GM18519 (cell line): Measurements from ENCODE around the gene SUGP1.
A peak's percentile ranks its signal among the peaks of the same experiment; 100 is the strongest.
"Not testable (repeated sequence)": the region's sequence is repeated elsewhere in the genome, so short reads cannot be mapped to it uniquely, and the experiment has no call there.

Source experiments
- ATAC-seq: cut with Tn5 transposase; IDR thresholded peaks from one replicate; pipeline ENCODE4 v1.9.1; 2021; ENCODE audit warnings: mild to moderate bottlenecking, moderate library complexity; ENCODE audit not compliant: unreplicated experiment, low FRiP score

The SUGP1 gene

GRCh38 chr19:19320361-19321140, at the start of gene SUGP1, which contains the start of gene MAU2:
SUGP1 (minus strand) TSS chr19:19320509; CDS start chr19:19320496, 13 bp downstream.
MAU2 (plus strand) TSS chr19:19320829; CDS start chr19:19320860, 31 bp downstream.
- peak; percentile 83 for ATAC-seq

GRCh38 chr19:19368087-19368486, 47.8 kb upstream of the SUGP1 start:
- ATAC-seq: no peak

- ATAC-seq: no peak
These were observed 46.4 kb upstream of the SUGP1 start for GRCh38 chr19:19366434-19367396.

- no peak for ATAC-seq
These were observed 41.8 kb upstream of the SUGP1 start for GRCh38 chr19:19362075-19362474.

- no peak for ATAC-seq
These were observed 40.8 kb upstream of the SUGP1 start for GRCh38 chr19:19361075-19361594.

- no peak for ATAC-seq
These were observed 36.7 kb upstream of the SUGP1 start for GRCh38 chr19:19356901-19357566.

GRCh38 chr19:19356500-19356899, 36.2 kb upstream of the SUGP1 start:
- no peak for ATAC-seq

GRCh38 chr19:19355606-19356139, 35.4 kb upstream of the SUGP1 start:
- ATAC-seq: no peak

- ATAC-seq: no peak
These were observed 34.6 kb upstream of the SUGP1 start for GRCh38 chr19:19354932-19355331.

- ATAC-seq: no peak
These were observed 33.7 kb upstream of the SUGP1 start for GRCh38 chr19:19354007-19354406.

GRCh38 chr19:19352823-19353222, 32.5 kb upstream of the SUGP1 start:
- no peak for ATAC-seq

- not testable (repeated sequence) for ATAC-seq
These were observed 30.4 kb upstream of the SUGP1 start for GRCh38 chr19:19350756-19351155.

GRCh38 chr19:19349365-19349764, 29.1 kb upstream of the SUGP1 start:
- ATAC-seq: no peak

GRCh38 chr19:19348266-19348665, 28.0 kb upstream of the SUGP1 start:
- ATAC-seq: no peak

- no peak for ATAC-seq
These were observed 27.2 kb upstream of the SUGP1 start for GRCh38 chr19:19347401-19348110.

GRCh38 chr19:19345970-19346369, 25.7 kb upstream of the SUGP1 start:
- no peak for ATAC-seq

- ATAC-seq: no peak
These were observed 24.9 kb upstream of the SUGP1 start for GRCh38 chr19:19345232-19345631.

GRCh38 chr19:19343762-19344161, 23.5 kb upstream of the SUGP1 start:
- no peak for ATAC-seq

- no peak for ATAC-seq
These were observed 22.7 kb upstream of the SUGP1 start for GRCh38 chr19:19343016-19343362.
